Mononuclear cell (primary cell): ENCODE data around the gene BCAS3. TPM values are rescaled to one million over a fixed set of nuclear protein-coding genes. Genes with fewer than 3 reads are reported as not detected.

ENCODE experiments used
- H3K27me3 ChIP-seq: 2 replicates; pipeline ENCODE4 v1.6.0; 2011; ENCODE audit warnings: low read length, control low read depth; ENCODE audit not compliant: insufficient read depth
- H3K4me1 ChIP-seq: 2 replicates; pipeline ENCODE4 v1.5.1; 2011; ENCODE audit warnings: mild to moderate bottlenecking, low read length, control low read depth; ENCODE audit not compliant: insufficient read depth
- H3K4me3 ChIP-seq: 2 replicates; pipeline ENCODE4 v1.5.1; 2011; ENCODE audit warnings: mild to moderate bottlenecking, low read length, moderate library complexity
- H3K9me3 ChIP-seq: 2 replicates; pipeline ENCODE4 v1.5.1; 2011; ENCODE audit warnings: low read depth, mild to moderate bottlenecking, control low read depth, low read length
- total RNA-seq: library from RNA; depleted of rRNA; stranded (reverse); fragments of >200 nt; gene quantifications from one replicate; pipeline ENCODE4 v1.2.3, GENCODE V29; 2012

Gene BCAS3
- total RNA-seq, 1 donor, result 23.9 TPM

- Histone ChIP-seq H3K4me1 (peaks cover 14% of the 10 kb centered on the region), H3K4me3 (no peak overlapping the region), H3K9me3 (no peaks in the 10 kb centered on the region), H3K27me3 (no peaks in the 10 kb centered on the region)
These were observed 568.1 kb downstream of the BCAS3 start for GRCh38 chr17:61245706-61246135.

- Histone ChIP-seq H3K4me1 (peaks cover 29% of the 10 kb centered on the region), H3K9me3 (no peaks in the 10 kb centered on the region), H3K27me3 (no peaks in the 10 kb centered on the region), H3K4me3 (no peak overlapping the region)
These were observed 569.8 kb downstream of the BCAS3 start for GRCh38 chr17:61247439-61247838.

DNA sequence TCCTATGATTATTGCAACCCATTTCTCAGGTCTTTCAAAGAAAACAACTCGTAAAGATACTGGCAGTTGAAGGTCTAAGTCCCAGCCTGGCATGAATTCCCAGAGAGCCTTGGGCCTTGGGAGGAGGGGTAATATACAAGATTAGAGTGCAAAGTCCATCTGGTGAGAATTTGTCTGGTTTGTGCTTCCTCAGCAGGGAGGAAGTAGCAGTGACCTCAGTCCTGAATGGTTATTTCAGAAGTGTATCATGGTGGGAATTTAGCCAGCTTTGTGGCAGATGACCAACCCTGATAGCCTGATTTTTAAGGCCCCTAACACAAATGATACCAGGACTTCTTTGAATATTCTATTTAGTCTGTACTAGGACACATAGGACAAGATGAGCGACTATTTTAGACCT is 570.7 kb downstream of the BCAS3 start:
- Histone ChIP-seq H3K9me3 (no peaks in the 10 kb centered on the region), H3K27me3 (no peaks in the 10 kb centered on the region), H3K4me1 (peaks cover 38% of the 10 kb centered on the region), H3K4me3 (no peak overlapping the region)

GRCh38 chr17:61249649-61250299 is 572.1 kb downstream of the BCAS3 start:
- no peaks in the 10 kb centered on the region for H3K27me3 ChIP-seq
- H3K4me3 ChIP-seq, result no peak overlapping the region
- H3K9me3 ChIP-seq, result no peaks in the 10 kb centered on the region
- H3K4me1 ChIP-seq, result peaks cover 40% of the 10 kb centered on the region

DNA sequence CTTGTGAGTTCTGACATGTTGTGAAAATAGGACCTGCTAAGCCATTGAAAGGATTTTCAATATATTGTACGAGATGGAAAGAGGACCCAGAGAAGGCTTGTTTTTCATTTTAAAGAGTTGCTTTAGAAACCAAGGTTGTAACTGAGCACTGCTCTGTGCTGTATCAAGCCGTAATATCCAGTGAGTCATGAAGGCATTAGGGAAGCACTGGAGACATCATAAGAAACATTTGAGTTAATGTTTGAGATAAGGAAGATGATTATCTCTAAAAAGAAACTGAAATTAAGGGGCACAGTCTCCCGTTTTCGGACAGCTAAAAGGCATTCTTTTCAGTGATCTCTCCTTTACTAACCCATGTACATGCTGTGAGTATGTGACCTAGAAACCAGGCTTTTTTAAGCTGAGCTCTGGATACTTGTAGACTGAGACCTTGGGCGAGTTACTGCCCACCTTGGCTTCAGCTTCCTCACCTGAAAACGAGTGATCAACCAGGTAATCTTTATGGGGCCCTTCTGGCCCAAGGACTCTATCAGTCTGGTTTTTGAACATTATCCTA is 572.8 kb downstream of the BCAS3 start:
- H3K27me3 ChIP-seq, result no peaks in the 10 kb centered on the region
- H3K9me3 ChIP-seq, result no peaks in the 10 kb centered on the region
- H3K4me1 ChIP-seq, result peaks cover 40% of the 10 kb centered on the region
- H3K4me3 ChIP-seq, result no peak overlapping the region

DNA sequence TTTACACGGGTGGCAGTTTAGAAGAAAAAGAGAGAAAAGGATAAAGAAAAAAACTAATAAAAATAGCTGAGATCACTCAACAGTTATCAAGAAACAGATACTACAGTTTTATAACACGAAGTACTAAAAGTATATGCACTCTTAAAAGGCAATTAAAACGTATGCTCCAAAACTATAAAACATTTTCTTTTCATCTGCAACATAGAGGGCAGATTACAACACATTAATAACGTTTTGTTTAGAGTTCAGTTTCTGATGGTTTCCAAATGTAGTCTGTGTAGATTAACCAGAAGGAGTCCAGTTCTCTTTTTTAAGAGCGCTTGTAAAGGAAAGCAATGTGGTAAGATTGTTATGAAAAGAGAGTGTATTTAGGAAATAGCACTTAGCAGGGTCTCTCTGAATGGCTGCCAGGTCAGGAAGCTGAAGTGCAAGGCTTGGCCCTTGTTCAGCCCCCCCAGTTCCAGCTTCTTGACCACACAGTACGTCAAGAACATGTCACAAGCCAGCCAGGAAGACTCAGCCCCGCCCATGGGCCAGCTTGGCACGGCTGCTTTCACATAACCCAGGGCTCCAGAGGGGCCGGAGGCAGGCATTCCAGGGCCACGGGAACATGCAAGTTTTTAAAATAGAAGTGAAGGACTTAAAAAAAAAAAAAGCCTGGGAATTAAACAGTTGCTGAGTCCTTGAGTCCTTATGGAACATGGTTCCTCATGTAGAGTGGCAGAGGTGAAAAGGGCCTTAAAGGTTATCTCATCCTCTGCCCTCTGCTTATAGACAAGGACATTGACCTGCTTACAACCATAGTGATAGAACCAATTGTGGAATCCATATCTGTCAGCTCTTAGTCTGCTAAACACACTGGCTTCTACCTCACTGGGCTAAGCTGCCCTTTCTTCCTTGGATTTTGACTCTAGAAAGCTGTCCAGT is 574.6 kb downstream of the BCAS3 start:
- no peaks in the 10 kb centered on the region for H3K9me3 ChIP-seq
- H3K4me1 ChIP-seq, result peaks cover 40% of the 10 kb centered on the region
- no peaks in the 10 kb centered on the region for H3K27me3 ChIP-seq
- H3K4me3 ChIP-seq, result no peak overlapping the region

DNA sequence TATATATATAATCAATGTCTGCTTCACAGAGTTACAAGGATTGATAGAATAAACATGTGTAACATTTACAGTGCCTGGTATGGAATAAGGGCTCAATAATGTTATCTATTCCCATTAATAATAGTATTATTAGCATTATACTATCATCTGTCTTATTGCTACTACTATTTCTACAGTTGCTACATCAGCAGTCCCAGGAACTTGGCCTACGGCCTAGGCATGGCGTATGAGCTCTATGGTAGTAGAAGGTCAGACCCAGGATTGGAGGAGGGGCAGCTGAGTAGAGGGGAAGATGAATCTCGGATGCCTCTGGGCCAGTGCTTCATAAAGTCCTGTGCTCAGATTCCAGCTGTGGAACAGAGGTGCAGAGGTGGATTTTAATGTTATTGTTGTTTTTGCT is 575.7 kb downstream of the BCAS3 start:
- H3K4me3 ChIP-seq, result no peak overlapping the region
- no peaks in the 10 kb centered on the region for H3K9me3 ChIP-seq
- no peaks in the 10 kb centered on the region for H3K27me3 ChIP-seq
- H3K4me1 ChIP-seq, result peaks cover 40% of the 10 kb centered on the region

GRCh38 chr17:61253937-61254574 is 576.4 kb downstream of the BCAS3 start:
- Histone ChIP-seq H3K4me3 (no peak overlapping the region), H3K27me3 (no peaks in the 10 kb centered on the region), H3K9me3 (no peaks in the 10 kb centered on the region), H3K4me1 (peaks cover 40% of the 10 kb centered on the region)

- H3K4me3 ChIP-seq, result no peak overlapping the region
These were observed 577.3 kb downstream of the BCAS3 start for GRCh38 chr17:61254904-61255303.

DNA sequence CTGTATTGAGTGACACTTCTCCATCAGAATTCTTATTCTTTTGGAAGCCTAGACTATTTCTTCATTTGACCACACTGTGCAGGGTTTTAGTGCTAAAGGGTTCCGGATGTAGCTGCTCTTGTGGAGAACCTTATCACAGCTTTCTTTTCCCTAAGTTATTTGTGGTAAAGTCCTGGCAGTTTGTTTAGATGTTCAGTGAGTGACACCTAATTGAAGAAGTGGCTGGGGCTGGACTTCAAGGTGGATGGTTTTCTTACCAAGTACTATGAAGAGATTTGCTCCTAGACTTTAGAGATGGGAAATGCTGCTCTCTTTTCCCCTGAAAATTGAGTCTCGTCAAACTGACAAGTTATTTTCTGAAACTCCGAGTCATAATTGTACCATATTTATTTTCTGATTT is 578.0 kb downstream of the BCAS3 start:
- peaks cover 27% of the 10 kb centered on the region for H3K4me1 ChIP-seq
- H3K27me3 ChIP-seq, result no peaks in the 10 kb centered on the region
- H3K4me3 ChIP-seq, result no peak overlapping the region
- no peaks in the 10 kb centered on the region for H3K9me3 ChIP-seq

More at GRCh38 chr17:61254904-61255303, 577.3 kb downstream of the BCAS3 start:
- H3K27me3 ChIP-seq, result no peaks in the 10 kb centered on the region
- peaks cover 34% of the 10 kb centered on the region for H3K4me1 ChIP-seq
- no peaks in the 10 kb centered on the region for H3K9me3 ChIP-seq

GRCh38 chr17:61259360-61259759 is 581.7 kb downstream of the BCAS3 start:
- Histone ChIP-seq H3K4me1 (no peaks in the 10 kb centered on the region), H3K4me3 (no peak overlapping the region), H3K27me3 (no peaks in the 10 kb centered on the region), H3K9me3 (no peaks in the 10 kb centered on the region)

DNA sequence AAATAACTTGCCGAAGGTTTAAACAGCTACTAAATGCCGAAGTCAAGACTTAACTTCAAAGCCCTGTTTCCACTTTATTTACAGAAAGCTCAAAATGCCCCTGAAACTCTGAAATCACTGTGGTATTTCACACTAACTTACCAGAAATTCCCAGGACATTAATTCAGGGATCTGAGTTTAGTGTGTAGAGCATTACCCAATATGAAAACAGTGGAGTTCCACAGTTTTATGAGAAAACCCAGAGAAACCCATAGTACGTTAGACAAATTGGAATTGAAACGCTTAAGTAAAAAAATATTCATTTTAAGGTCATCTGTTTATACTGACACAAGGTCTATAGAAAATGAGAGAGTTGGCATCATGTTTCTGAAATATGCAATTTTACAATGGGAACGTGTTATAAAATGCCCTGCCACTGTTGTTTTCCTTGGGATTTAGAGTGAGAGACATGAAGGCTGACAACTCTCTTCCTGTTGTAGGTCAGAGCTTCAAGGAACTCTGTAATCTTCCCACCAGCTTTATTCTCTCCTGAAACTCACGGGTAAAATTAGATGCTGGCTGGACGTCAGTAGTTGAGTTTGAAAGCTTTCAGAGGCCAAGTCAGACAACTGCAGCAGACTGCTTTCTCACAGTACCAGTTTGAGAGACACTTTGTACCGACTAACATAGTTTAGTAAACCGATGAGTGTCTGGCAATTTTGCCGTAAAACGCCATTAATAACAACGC is 582.6 kb downstream of the BCAS3 start:
- H3K9me3 ChIP-seq, result no peaks in the 10 kb centered on the region
- H3K4me3 ChIP-seq, result no peak overlapping the region
- H3K4me1 ChIP-seq, result no peaks in the 10 kb centered on the region
- no peaks in the 10 kb centered on the region for H3K27me3 ChIP-seq

- no peaks in the 10 kb centered on the region for H3K4me1 ChIP-seq
- no peaks in the 10 kb centered on the region for H3K27me3 ChIP-seq
- H3K4me3 ChIP-seq, result no peak overlapping the region
- H3K9me3 ChIP-seq, result no peaks in the 10 kb centered on the region
These were observed 583.5 kb downstream of the BCAS3 start for GRCh38 chr17:61261001-61261637.

GRCh38 chr17:61265397-61265796 is 587.7 kb downstream of the BCAS3 start:
- no peak overlapping the region for H3K4me3 ChIP-seq
- no peaks in the 10 kb centered on the region for H3K4me1 ChIP-seq
- H3K9me3 ChIP-seq, result no peaks in the 10 kb centered on the region
- no peaks in the 10 kb centered on the region for H3K27me3 ChIP-seq
